Peyer's patch (tissue), 4 donors: ENCODE data around the gene ERLIN1. TPM values are rescaled to one million over a fixed set of nuclear protein-coding genes. Genes with fewer than 3 reads are reported as not detected.
"Not testable (repeated sequence)": the region's sequence is repeated elsewhere in the genome, so short reads cannot be mapped to it uniquely, and the experiment has no call there.

Source experiments
- DNase-seq, 3 donors: peaks; one replicate each; pipeline ENCODE4 v3.0.0-alpha.2; 2017 to 2019
- H3K27ac ChIP-seq, 4 donors: fragments of 200-600 bp; sonication (generic); one replicate each; pipeline ENCODE4 v1.5.1; 2016 to 2019
- H3K27me3 ChIP-seq, 2 donors: fragments of 200-600 bp; sonication (generic); one replicate each; pipeline ENCODE4 v1.5.1; 2019
- H3K36me3 ChIP-seq, 3 donors: fragments of 200-600 bp; sonication (generic); one replicate each; pipeline ENCODE4 v1.5.1; 2016 to 2019
- H3K4me1 ChIP-seq, 4 donors: fragments of 200-600 bp; sonication (generic); one replicate each; pipeline ENCODE4 v1.5.1; 2016 to 2019
- H3K4me3 ChIP-seq, 4 donors: fragments of 200-600 bp; sonication (generic); 1 replicate in 3 of 4; 2 replicates in 1 of 4; pipeline ENCODE4 v1.5.1; 2016 to 2019; ENCODE audit warnings: mild to moderate bottlenecking in 1 of 4
- H3K9me3 ChIP-seq, 4 donors: fragments of 200-600 bp; sonication (generic); one replicate each; pipeline ENCODE4 v1.5.1; 2016 to 2019; ENCODE audit warnings: mild to moderate bottlenecking in 1 of 4
- POLR2A ChIP-seq, 2 donors: fragments of 450-650 bp; IDR thresholded peaks; one replicate each; pipeline ENCODE4 v1.5.1; 2017; ENCODE audit warnings: antibody characterized with exemption in 2 of 2, mild to moderate bottlenecking in 2 of 2, moderate library complexity in 2 of 2
- total RNA-seq, 4 donors: library from RNA; depleted of rRNA; stranded (reverse); fragments of >200 nt; gene quantifications; one replicate each; pipeline ENCODE4 v1.1.0, GENCODE V29; 2016
- TF ChIP-seq, protein P1 (sequence below), 6 experiments: fragments of 450-650 bp in 4 of 6; fragments of 200-600 bp in 2 of 6; sonication (generic) in 1 of 6; IDR thresholded peaks; one replicate each; pipeline ENCODE4 v1.5.1; 2017 to 2019; ENCODE audit warnings: antibody characterized with exemption in 6 of 6, mild to moderate bottlenecking in 3 of 6, moderate library complexity in 1 of 6

Gene ERLIN1
- total RNA-seq, 4 donors from 2014 or later = 5.8 to 28.7 (median 26.3) TPM

DNA sequence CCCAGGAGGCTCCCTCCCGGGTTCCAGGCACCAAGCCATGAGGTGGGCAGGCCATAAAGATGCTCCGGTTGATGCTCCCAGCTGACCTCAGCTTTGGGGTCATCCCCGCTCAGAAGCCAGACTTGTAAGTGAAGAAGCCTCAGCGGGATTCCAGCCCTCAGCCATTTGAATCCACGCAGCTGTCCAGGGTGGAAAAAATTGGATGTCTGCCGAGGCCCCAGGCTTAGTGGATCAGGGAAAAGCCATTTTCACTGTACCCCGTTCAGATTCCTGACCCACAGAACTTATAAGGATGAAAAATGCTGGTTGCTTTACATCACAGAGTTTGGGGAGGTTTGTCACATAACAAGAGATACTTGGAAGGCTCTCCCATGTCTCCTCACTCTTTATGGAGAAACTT lies 55.0 kb downstream of the ERLIN1 start:
- Histone ChIP-seq H3K36me3 (no peaks in the 10 kb centered on the region), H3K27ac (no peak overlapping the region), H3K4me1 (no peaks in the 10 kb centered on the region), H3K27me3 (no peaks in the 10 kb centered on the region), H3K4me3 (no peak overlapping the region), H3K9me3 (peaks cover 0 to 7% (median 0%) of the 10 kb centered on the region in 4 donors)
- no peak for DNase-seq
- no peak for TF ChIP-seq POLR2A (IDR thresholded peaks at IDR 0.05)
- TF ChIP-seq, protein P1, sequence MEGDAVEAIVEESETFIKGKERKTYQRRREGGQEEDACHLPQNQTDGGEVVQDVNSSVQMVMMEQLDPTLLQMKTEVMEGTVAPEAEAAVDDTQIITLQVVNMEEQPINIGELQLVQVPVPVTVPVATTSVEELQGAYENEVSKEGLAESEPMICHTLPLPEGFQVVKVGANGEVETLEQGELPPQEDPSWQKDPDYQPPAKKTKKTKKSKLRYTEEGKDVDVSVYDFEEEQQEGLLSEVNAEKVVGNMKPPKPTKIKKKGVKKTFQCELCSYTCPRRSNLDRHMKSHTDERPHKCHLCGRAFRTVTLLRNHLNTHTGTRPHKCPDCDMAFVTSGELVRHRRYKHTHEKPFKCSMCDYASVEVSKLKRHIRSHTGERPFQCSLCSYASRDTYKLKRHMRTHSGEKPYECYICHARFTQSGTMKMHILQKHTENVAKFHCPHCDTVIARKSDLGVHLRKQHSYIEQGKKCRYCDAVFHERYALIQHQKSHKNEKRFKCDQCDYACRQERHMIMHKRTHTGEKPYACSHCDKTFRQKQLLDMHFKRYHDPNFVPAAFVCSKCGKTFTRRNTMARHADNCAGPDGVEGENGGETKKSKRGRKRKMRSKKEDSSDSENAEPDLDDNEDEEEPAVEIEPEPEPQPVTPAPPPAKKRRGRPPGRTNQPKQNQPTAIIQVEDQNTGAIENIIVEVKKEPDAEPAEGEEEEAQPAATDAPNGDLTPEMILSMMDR (IDR thresholded peaks at IDR 0.05) = no peak

DNA sequence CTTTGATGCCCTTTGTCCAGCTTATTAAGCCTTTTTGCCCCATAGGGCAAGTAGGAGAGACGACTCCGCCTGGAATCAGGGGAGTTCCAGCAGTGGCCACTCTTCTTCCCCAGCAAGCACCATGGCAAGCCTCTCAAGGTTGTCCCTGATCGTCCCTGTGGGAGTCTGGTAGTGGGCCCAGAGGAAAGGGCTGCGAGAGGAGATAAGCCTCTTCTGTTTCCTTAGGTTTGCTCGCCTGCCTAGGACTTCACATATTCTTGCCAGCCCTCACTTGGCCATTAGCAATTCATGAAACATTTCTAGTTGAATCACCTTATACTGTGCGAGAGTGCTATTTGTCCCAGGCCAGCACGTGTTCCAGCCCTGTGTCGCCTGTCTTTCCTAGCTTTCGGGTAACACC lies 56.4 kb downstream of the ERLIN1 start:
- Histone ChIP-seq H3K4me3 (no peak overlapping the region), H3K36me3 (no peaks in the 10 kb centered on the region), H3K27ac (no peak overlapping the region), H3K9me3 (peaks cover 0 to 2% (median 0%) of the 10 kb centered on the region in 4 donors), H3K27me3 (no peaks in the 10 kb centered on the region), H3K4me1 (no peaks in the 10 kb centered on the region)
- no peak for TF ChIP-seq POLR2A (IDR thresholded peaks at IDR 0.05)
- TF ChIP-seq, protein P1 (IDR thresholded peaks at IDR 0.05) = no peak
- no peak for DNase-seq

DNA sequence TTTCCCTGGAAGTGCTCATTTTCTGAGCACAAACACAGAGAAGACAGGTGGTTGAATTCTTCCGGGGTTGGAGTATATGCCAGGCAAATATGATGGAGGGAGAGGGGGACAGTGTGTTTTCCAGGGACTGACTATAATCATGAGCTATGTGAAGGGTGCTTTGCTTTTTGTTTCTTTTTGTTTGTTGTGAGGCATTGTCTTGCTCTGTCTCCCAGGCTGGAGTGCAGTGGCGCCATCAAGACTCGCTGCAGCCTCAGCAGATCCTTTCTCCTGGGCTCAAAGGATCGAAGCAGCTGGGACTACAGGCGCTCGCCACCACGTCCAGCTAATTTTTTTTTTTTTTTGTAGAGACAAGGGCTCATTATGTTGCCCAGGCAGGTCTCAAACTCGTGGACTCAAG lies 56.9 kb downstream of the ERLIN1 start:
- Histone ChIP-seq H3K27me3 (no peaks in the 10 kb centered on the region), H3K4me1 (no peaks in the 10 kb centered on the region), H3K27ac (no peak overlapping the region), H3K36me3 (no peaks in the 10 kb centered on the region), H3K4me3 (no peak overlapping the region), H3K9me3 (no peaks in the 10 kb centered on the region)
- TF ChIP-seq, protein P1 (IDR thresholded peaks at IDR 0.05) = no peak
- TF ChIP-seq POLR2A (IDR thresholded peaks at IDR 0.05) = no peak
- DNase-seq = no peak

DNA sequence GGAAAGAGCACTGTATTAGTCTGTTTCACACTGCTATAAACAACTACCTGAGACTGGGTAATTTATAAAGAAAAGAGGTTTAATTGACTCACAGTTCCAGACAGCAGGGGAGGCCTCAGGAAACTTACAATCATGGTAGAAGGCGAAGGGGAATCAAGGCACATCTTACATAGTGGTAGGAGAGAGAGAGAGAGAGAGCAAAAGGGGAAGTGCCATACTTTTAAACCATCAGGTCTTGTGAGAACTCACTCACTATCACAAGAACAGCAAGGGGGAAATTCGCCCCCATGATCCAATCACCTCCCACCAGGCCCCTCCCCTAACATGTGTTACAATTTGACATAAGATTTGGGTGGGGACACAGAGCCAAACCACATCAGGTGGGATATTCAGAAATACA lies 60.5 kb downstream of the ERLIN1 start:
- H3K4me3 ChIP-seq, H3K27me3 ChIP-seq, H3K27ac ChIP-seq, H3K36me3 ChIP-seq, H3K9me3 ChIP-seq, H3K4me1 ChIP-seq, DNase-seq: not testable (repeated sequence)

DNA sequence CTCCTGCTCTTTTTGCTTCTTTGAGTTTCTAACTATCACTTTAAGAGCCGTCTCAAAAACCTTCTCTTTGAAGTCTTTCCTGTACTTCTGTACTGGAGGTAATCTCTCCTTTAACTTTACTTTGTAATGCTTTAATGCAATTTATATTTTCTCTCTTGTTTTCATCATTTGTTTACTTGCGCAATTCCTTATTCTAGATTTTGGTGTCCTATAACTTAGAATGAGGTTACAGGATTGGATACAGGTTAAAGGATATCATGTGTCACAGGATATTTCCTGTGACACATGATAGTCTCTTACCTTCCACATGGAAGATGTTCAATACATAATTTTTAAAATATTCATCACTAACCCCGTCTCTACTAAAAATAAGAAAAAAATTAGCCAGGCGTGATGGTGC lies 61.7 kb downstream of the ERLIN1 start:
- DNase-seq = no peak
- Histone ChIP-seq H3K27ac (no peak overlapping the region), H3K36me3 (no peaks in the 10 kb centered on the region), H3K4me1 (no peaks in the 10 kb centered on the region), H3K27me3 (no peaks in the 10 kb centered on the region), H3K9me3 (no peaks in the 10 kb centered on the region), H3K4me3 (no peak overlapping the region)
- no peak for TF ChIP-seq POLR2A (IDR thresholded peaks at IDR 0.05)
- TF ChIP-seq, protein P1 (IDR thresholded peaks at IDR 0.05) = no peak

DNA sequence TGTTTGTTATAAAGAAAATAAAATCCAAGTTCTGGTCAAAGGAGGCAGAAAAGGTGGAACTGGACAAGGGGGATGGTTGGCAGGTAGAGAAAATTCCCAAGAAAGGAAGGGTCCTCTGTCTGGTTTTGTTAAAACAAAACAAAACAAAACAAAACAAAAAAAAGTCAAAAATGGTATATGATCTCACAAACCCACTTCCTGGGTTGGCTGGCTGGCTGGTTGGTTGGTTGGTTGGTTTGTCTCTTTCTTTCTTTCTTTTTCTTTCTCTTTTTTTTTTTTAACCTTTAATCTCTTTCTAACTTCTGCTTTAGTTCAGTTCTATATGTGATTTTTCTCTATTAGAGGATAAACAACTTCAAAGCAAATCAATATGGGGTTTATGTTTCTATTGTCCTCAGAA lies 63.0 kb downstream of the ERLIN1 start:
- Histone ChIP-seq H3K4me1 (no peaks in the 10 kb centered on the region), H3K27ac (no peak overlapping the region), H3K4me3 (no peak overlapping the region), H3K36me3 (no peaks in the 10 kb centered on the region), H3K9me3 (no peaks in the 10 kb centered on the region), H3K27me3 (no peaks in the 10 kb centered on the region)
- TF ChIP-seq POLR2A (IDR thresholded peaks at IDR 0.05) = no peak
- TF ChIP-seq, protein P1 (IDR thresholded peaks at IDR 0.05) = no peak
- no peak for DNase-seq
